ENCODE data around the gene DSP.

- no peak for TF ChIP-seq CTCF (IDR thresholded peaks at IDR 0.05)
- no peak for TF ChIP-seq POLR2A (IDR thresholded peaks at IDR 0.05)
Measured at GRCh38 chr6:7604003-7604402, 62.5 kb downstream of the DSP start.
